Measurements from ENCODE around the gene IQGAP1. TPM values are rescaled to one million over a fixed set of nuclear protein-coding genes. Genes with fewer than 3 reads are reported as not detected.

IQGAP1 gene
- total and polyA plus RNA-seq, 2 of the 13 experiments (the other 11 are each of a cell fraction or from before 2014, with no cell fraction given), result 29.5 to 37.9 TPM

- no peaks in the 10 kb centered on the region; the same call in 1 of the 2 replicates for H4K20me1 ChIP-seq (ENCODE audit: insufficient read depth, low read length)
- DNase-seq (ENCODE audit: low spot score), result no peak
- BruUV-seq (replicated peaks), result no TSS peak
- no peaks in the 10 kb centered on the region for H3K27me3 ChIP-seq (ENCODE audit: control insufficient read depth in 1 of 2, insufficient read depth in 2 of 2, low read length in 2 of 2)
- no peak overlapping the region for H3K4me3 ChIP-seq (replicated peaks in 1 of 3; ENCODE audit: insufficient read depth in 1 of 3, low read depth in 2 of 3, low read length in 3 of 3)
- ChIA-PET CTCF (ENCODE audit: low intra/inter-chr PET ratio, low total read pairs) (no interaction called here), POLR2A (no interaction called here)
- TF ChIP-seq ZNF646 (CRISPR knock-in tag; IDR thresholded peaks at IDR 0.05), result no peak
- TF ChIP-seq BCL3 (CRISPR knock-in tag; IDR thresholded peaks at IDR 0.05), result no peak
- no peak overlapping the region for H2AFZ ChIP-seq (ENCODE audit: low read length)
- in situ Hi-C loops (cut with HindIII; ENCODE audit: extremely low pct_ligation_motif_present, low pct_unique_long_range_greater_than_20kb), result no loop called here
- H3K79me2 ChIP-seq (ENCODE audit: insufficient read depth, low read length), result no peaks in the 10 kb centered on the region
- no peak for FAIRE-seq
- peaks cover 5 to 44% of the 10 kb centered on the region in 2 experiments for H3K36me3 ChIP-seq (replicated peaks in 1 of 2; ENCODE audit: control insufficient read depth in 1 of 2, insufficient read depth in 2 of 2, low read length in 2 of 2)
- no peak overlapping the region for H3K4me2 ChIP-seq (ENCODE audit: low read depth, low read length)
- H3K27ac ChIP-seq (ENCODE audit: extremely low read length, insufficient read depth, low read length), result no peak overlapping the region
- H3K9ac ChIP-seq (ENCODE audit: insufficient read depth, low read depth, low read length), result no peak overlapping the region
- peaks cover 28% of the 10 kb centered on the region for H3K4me1 ChIP-seq (ENCODE audit: insufficient read depth, low read length)
- no peaks in the 10 kb centered on the region for H3K9me3 ChIP-seq (ENCODE audit: low read length)
- intact Hi-C loops (cut with micrococcal nuclease; ENCODE audit: unreplicated experiment), result loop anchor here (5.0 kb wide), 1 partner anchor 379 kb away; no protein-coding TSS in a partner anchor
- ATAC-seq, result no peak
Measured at GRCh38 chr15:90493647-90494046, 105.6 kb downstream of the IQGAP1 start.

Measured in HepG2 (cell line).